Measurements from ENCODE around the gene TMC6. TPM values are rescaled to one million over a fixed set of nuclear protein-coding genes. Genes with fewer than 3 reads are reported as not detected.
A peak's percentile ranks its signal among the peaks of the same experiment; 100 is the strongest.

Gene TMC6
- total RNA-seq, 8 experiments from 2014 or later = 0.67 to 18.6 (median 5.2) TPM

GRCh38 chr17:78127888-78128550, 536 bp downstream of the TMC6 start:
- in situ Hi-C loops (cut with MboI; ENCODE audit: low pct_unique_long_range_greater_than_20kb in 2 of 9, low sequenced_read_pairs in 9 of 9, unreplicated experiment in 9 of 9) = no loop called here
- WGBS, 10 experiments = 0% methylated on average over 4 of the region's 39 CpGs; no CpG with 5 or more reads in 9 of the 10 experiments
- peak; percentile 28 to 67 (median 58) for ATAC-seq (replicated peaks in 6 of 8)
- H3K4me1 ChIP-seq (replicated peaks in 1 of 2) = peaks cover 14 to 22% of the 10 kb centered on the region in 2 donors
- H3K4me3 ChIP-seq = peak overlapping the region; percentile 15 to 50 (median 40)
- no peak overlapping the region for H3K27ac ChIP-seq

- ATAC-seq (replicated peaks in 6 of 8) = peak; percentile 5 to 25 (median 11)
- H3K27ac ChIP-seq = no peak overlapping the region
- 10 to 42% methylated on average over 2 to 13 of the region's 25 CpGs; no CpG with 5 or more reads in 8 of the 10 experiments for WGBS, 10 experiments
- peak overlapping the region in 1 of 5 donors; percentile 50 for H3K4me3 ChIP-seq
- H3K4me1 ChIP-seq (replicated peaks in 1 of 2) = peaks cover 14 to 22% of the 10 kb centered on the region in 2 donors
- in situ Hi-C loops (cut with MboI; ENCODE audit: low pct_unique_long_range_greater_than_20kb in 2 of 9, low sequenced_read_pairs in 9 of 9, unreplicated experiment in 9 of 9) = no loop called here
These were observed 1.2 kb downstream of the TMC6 start for GRCh38 chr17:78127239-78127887.

GRCh38 chr17:78126895-78127238, 1.7 kb downstream of the TMC6 start:
- H3K4me1 ChIP-seq (replicated peaks in 1 of 2) = peaks cover 11 to 19% of the 10 kb centered on the region in 2 donors
- in situ Hi-C loops (cut with MboI; ENCODE audit: low pct_unique_long_range_greater_than_20kb in 2 of 9, low sequenced_read_pairs in 9 of 9, unreplicated experiment in 9 of 9) = no loop called here
- H3K4me3 ChIP-seq = no peak overlapping the region
- no peak for ATAC-seq (replicated peaks in 6 of 8)
- no peak overlapping the region for H3K27ac ChIP-seq
- 80% methylated on average over 1 of the region's 6 CpGs; no CpG with 5 or more reads in 9 of the 10 experiments for WGBS, 10 experiments

DNA sequence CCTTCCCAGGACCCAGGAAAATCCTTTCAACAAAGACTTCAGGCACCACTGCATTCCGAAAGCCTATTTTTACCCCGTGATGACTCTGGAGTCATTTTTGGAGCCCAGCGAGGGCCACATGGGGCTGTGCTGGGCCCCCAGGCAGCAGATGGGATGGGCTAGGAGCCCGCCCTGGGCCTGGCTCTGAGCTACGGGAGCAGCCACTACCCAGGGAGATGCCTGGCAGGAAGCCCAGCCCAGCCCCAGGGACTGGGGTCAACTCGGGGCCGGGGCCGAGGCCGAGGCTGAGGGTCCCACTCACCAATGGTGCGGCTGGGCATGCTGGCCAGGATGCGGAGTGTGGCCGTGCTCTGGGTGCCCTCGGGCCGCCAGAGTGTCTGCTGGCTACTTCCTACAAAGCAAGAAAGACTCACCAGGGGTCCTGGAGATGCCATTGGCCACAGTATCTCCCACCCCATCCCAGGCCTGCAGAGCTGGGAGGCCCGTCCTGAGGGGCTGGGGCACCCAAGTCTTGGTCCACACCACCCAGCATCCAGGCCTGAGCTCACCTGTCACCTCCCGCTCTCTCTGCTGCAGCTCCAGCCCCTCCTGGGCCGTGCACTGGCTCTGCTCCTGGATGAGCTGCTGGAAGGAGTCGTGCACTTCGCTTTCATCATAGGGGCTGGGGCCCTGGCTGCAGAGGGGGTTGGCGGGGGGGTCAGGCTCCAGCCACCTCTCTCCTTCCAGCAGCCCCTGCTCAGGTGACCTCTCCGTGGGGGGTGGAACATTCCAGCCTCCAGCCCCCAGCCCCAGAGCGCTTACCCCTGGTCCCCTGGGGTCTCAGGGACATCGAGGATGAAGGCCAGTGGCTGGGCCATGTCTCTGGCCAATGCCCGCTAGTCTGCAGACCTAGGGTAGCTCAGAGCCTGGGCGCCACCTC, 2.3 kb downstream of the TMC6 start:
- 79 to 100% (median 83%) methylated on average over 1 to 6 of the region's 25 CpGs; no CpG with 5 or more reads in 5 of the 10 experiments for WGBS, 10 experiments
- Histone ChIP-seq H3K4me1 (replicated peaks in 1 of 2) (peaks cover 11 to 19% of the 10 kb centered on the region in 2 donors), H3K4me3 (no peak overlapping the region), H3K27ac (no peak overlapping the region)
- ATAC-seq (replicated peaks in 6 of 8) = peak in 3 of 8 experiments; percentile 3 to 5 (median 4)
- in situ Hi-C loops (cut with MboI; ENCODE audit: low pct_unique_long_range_greater_than_20kb in 2 of 9, low sequenced_read_pairs in 9 of 9, unreplicated experiment in 9 of 9) = no loop called here

GRCh38 chr17:78125138-78125913, 3.2 kb downstream of the TMC6 start:
- no peak overlapping the region for H3K27ac ChIP-seq
- H3K4me3 ChIP-seq = no peak overlapping the region
- in situ Hi-C loops (cut with MboI; ENCODE audit: low pct_unique_long_range_greater_than_20kb in 2 of 9, low sequenced_read_pairs in 9 of 9, unreplicated experiment in 9 of 9) = no loop called here
- ATAC-seq (replicated peaks in 6 of 8) = no peak
- H3K4me1 ChIP-seq (replicated peaks in 1 of 2) = peaks cover 11 to 19% of the 10 kb centered on the region in 2 donors
- WGBS, 10 experiments = 10 to 90% (median 83%) methylated on average over 1 to 8 of the region's 39 CpGs; no CpG with 5 or more reads in 6 of the 10 experiments

GRCh38 chr17:78124836-78125137, 3.8 kb downstream of the TMC6 start:
- no peak overlapping the region for H3K4me3 ChIP-seq
- no peak overlapping the region for H3K27ac ChIP-seq
- in situ Hi-C loops (cut with MboI; ENCODE audit: low pct_unique_long_range_greater_than_20kb in 2 of 9, low sequenced_read_pairs in 9 of 9, unreplicated experiment in 9 of 9) = no loop called here
- ATAC-seq (replicated peaks in 6 of 8) = no peak
- WGBS, 10 experiments = no CpG with 5 or more reads among the region's 12 CpGs
- H3K4me1 ChIP-seq (replicated peaks in 1 of 2) = peaks cover 11 to 19% of the 10 kb centered on the region in 2 donors

- H3K27ac ChIP-seq = no peak overlapping the region
- H3K4me3 ChIP-seq = no peak overlapping the region
- WGBS, 10 experiments = 86 to 97% methylated on average over 4 to 5 of the region's 30 CpGs; no CpG with 5 or more reads in 8 of the 10 experiments
- in situ Hi-C loops (cut with MboI; ENCODE audit: low pct_unique_long_range_greater_than_20kb in 2 of 9, low sequenced_read_pairs in 9 of 9, unreplicated experiment in 9 of 9) = no loop called here
- H3K4me1 ChIP-seq (replicated peaks in 1 of 2) = peaks cover 11 to 19% of the 10 kb centered on the region in 2 donors
- ATAC-seq (replicated peaks in 6 of 8) = no peak
These were observed 4.3 kb downstream of the TMC6 start for GRCh38 chr17:78124081-78124835.

GRCh38 chr17:78123258-78123929, 5.2 kb downstream of the TMC6 start:
- Histone ChIP-seq H3K4me1 (replicated peaks in 1 of 2) (peaks cover 8 to 19% of the 10 kb centered on the region in 2 donors), H3K27ac (no peak overlapping the region), H3K4me3 (no peak overlapping the region)
- WGBS, 10 experiments = 31 to 100% (median 93%) methylated on average over 1 to 4 of the region's 5 CpGs; no CpG with 5 or more reads in 5 of the 10 experiments
- no peak for ATAC-seq (replicated peaks in 6 of 8)
- in situ Hi-C loops (cut with MboI; ENCODE audit: low pct_unique_long_range_greater_than_20kb in 2 of 9, low sequenced_read_pairs in 9 of 9, unreplicated experiment in 9 of 9) = no loop called here

DNA sequence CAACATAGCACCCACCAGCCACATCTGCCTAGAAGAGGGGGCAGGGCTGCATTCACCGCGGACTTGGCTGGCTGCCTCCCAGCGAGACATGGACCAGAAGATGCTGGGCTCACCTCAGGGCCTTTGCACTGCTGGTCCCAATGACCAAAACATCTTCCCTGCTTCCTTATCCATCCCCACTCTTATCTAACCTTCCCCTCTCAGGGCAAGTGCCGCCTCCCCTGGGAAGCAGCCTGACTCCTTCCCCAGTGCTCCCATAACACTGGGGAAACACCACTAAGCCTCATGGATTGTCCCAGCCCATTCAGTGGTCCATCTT, 5.7 kb downstream of the TMC6 start:
- WGBS, 10 experiments = 60 to 100% methylated on average over 1 of the region's 4 CpGs; no CpG with 5 or more reads in 8 of the 10 experiments
- no peak for ATAC-seq (replicated peaks in 6 of 8)
- in situ Hi-C loops (cut with MboI; ENCODE audit: low pct_unique_long_range_greater_than_20kb in 2 of 9, low sequenced_read_pairs in 9 of 9, unreplicated experiment in 9 of 9) = no loop called here
- no peak overlapping the region for H3K27ac ChIP-seq
- H3K4me3 ChIP-seq = no peak overlapping the region
- peaks cover 8 to 19% of the 10 kb centered on the region in 2 donors for H3K4me1 ChIP-seq (replicated peaks in 1 of 2)

DNA sequence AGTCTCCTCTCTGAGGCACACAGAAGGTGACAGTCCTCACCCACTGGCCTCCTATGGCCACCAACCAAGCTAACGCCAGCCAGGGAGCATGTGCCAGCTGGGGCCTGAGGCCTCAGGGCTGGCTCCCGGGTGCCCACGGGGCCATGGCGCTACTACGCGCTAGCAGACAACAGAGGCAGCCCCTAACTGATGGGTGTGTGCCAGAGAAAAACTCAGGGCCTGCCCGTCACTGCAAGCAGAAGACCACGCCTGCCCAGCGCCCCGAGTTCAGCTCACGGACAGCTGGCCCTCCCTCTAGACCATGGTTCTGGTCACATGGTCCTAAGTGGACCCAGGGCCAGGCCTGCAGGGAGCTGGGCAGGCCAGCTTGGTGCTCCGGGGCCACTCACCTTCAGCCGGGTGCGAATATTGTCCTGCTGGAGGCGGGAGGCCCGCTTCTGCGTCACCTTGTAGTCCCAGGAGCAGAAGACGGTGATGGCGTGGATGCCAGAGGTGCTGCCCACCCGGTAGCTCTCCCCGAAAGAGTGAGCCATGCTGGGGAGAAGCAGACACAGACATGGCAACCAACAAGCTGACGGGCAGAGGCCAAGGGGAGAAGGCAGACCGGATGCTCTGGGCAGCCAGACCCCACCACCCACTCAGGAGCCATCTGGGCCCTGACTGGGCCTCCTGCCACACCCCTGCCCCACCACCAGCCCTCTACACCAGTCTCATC, 6.2 kb downstream of the TMC6 start:
- peaks cover 8 to 14% of the 10 kb centered on the region in 2 donors for H3K4me1 ChIP-seq (replicated peaks in 1 of 2)
- 90 to 100% (median 94%) methylated on average over 1 to 9 of the region's 23 CpGs; no CpG with 5 or more reads in 7 of the 10 experiments for WGBS, 10 experiments
- no peak overlapping the region for H3K4me3 ChIP-seq
- in situ Hi-C loops (cut with MboI; ENCODE audit: low pct_unique_long_range_greater_than_20kb in 2 of 9, low sequenced_read_pairs in 9 of 9, unreplicated experiment in 9 of 9) = no loop called here
- no peak for ATAC-seq (replicated peaks in 6 of 8)
- H3K27ac ChIP-seq = no peak overlapping the region

DNA sequence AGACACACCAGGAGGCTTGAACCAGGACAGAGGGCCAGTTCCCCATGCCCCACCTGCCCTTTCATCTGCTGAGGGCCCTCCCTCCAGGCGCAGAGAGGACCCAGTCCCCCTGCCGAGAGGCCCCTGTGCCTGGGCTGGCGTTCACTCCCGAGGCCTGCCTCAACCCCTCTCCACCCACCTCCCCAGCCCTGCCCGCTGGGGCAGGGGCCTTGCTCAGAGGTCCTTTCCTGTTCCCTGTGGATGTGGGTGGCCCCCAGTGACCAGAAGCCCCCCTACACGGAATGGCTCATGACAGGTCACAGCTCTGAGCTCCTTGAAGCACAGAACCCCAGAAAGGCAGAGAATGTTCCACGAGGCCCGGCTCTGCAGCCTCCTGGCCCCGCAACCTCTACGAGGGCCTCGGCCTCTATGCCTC, 6.7 kb downstream of the TMC6 start:
- H3K27ac ChIP-seq = no peak overlapping the region
- peaks cover 8 to 9% of the 10 kb centered on the region in 2 donors for H3K4me1 ChIP-seq (replicated peaks in 1 of 2)
- no peak for ATAC-seq (replicated peaks in 6 of 8)
- in situ Hi-C loops (cut with MboI; ENCODE audit: low pct_unique_long_range_greater_than_20kb in 2 of 9, low sequenced_read_pairs in 9 of 9, unreplicated experiment in 9 of 9) = no loop called here
- H3K4me3 ChIP-seq = no peak overlapping the region
- 50% methylated on average over 2 of the region's 11 CpGs; no CpG with 5 or more reads in 9 of the 10 experiments for WGBS, 10 experiments
